MM.1S (cell line): ENCODE data around the gene KCNH1.

Experiments
- DNase-seq: peaks from one replicate; pipeline ENCODE4 v3.0.0-alpha.2; 2015
- H2AFZ ChIP-seq: fragments of 300-600 bp; sonication (generic); 2 replicates; pipeline ENCODE4 v1.6.0; 2016; ENCODE audit warnings: antibody characterized with exemption, low read length
- H3F3A ChIP-seq: fragments of 300-600 bp; sonication (generic); 2 replicates; pipeline ENCODE4 v1.6.1; 2016; ENCODE audit warnings: mild to moderate bottlenecking, antibody characterized with exemption, low read length, moderate library complexity, mixed read lengths; ENCODE audit not compliant: insufficient read depth
- H3K27ac ChIP-seq: fragments of 300-600 bp; sonication (generic); 2 replicates; pipeline ENCODE4 v1.5.1; 2016; ENCODE audit warnings: mild to moderate bottlenecking, low read length
- H3K27me3 ChIP-seq: fragments of 300-600 bp; sonication (generic); replicated peaks from 2 replicates; pipeline ENCODE4 v1.6.0; 2016; ENCODE audit warnings: low read length; ENCODE audit not compliant: insufficient read depth
- H3K36me3 ChIP-seq: fragments of 300-600 bp; sonication (generic); replicated peaks from 2 replicates; pipeline ENCODE4 v1.6.1; 2016; ENCODE audit warnings: mild to moderate bottlenecking, low read length, mixed read lengths; ENCODE audit not compliant: insufficient read depth
- H3K4me1 ChIP-seq: fragments of 300-600 bp; sonication (generic); 2 replicates; pipeline ENCODE4 v1.6.1; 2016; ENCODE audit warnings: low read length, mixed read lengths
- H3K4me2 ChIP-seq: fragments of 300-600 bp; sonication (generic); 2 replicates; pipeline ENCODE4 v1.6.0; 2016; ENCODE audit warnings: low read depth, low read length
- H3K4me3 ChIP-seq: fragments of 300-600 bp; sonication (generic); 2 replicates; pipeline ENCODE4 v1.5.1; 2016; ENCODE audit warnings: low read length, mixed read lengths
- H3K79me2 ChIP-seq: fragments of 300-600 bp; sonication (generic); 2 replicates; pipeline ENCODE4 v1.6.1; 2016; ENCODE audit warnings: mixed run types, low read length, mixed read lengths
- H3K9ac ChIP-seq: fragments of 300-600 bp; sonication (generic); 2 replicates; pipeline ENCODE4 v1.6.1; 2016; ENCODE audit warnings: low read length, mixed read lengths
- H3K9me2 ChIP-seq: fragments of 300-600 bp; sonication (generic); replicated peaks from 2 replicates; pipeline ENCODE4 v1.6.1; 2016; ENCODE audit warnings: mild to moderate bottlenecking, low read length, mixed read lengths; ENCODE audit not compliant: insufficient read depth
- H3K9me3 ChIP-seq: fragments of 300-600 bp; sonication (generic); replicated peaks from 2 replicates; pipeline ENCODE4 v1.6.1; 2016; ENCODE audit warnings: mild to moderate bottlenecking, low read length, mixed read lengths; ENCODE audit not compliant: insufficient read depth
- H4K20me1 ChIP-seq: fragments of 300-600 bp; sonication (generic); 2 replicates; pipeline ENCODE4 v1.6.1; 2016; ENCODE audit warnings: mild to moderate bottlenecking, low read length, moderate library complexity, mixed read lengths; ENCODE audit not compliant: insufficient read depth
- EZH2 ChIP-seq: fragments of 300-600 bp; sonication (generic); optimal IDR thresholded peaks from 2 replicates; pipeline ENCODE3; 2017; ENCODE audit warnings: low read depth, mild to moderate bottlenecking, antibody characterized with exemption, low read length, mixed read lengths
- EZH2phosphoT487 ChIP-seq: fragments of 300-600 bp; sonication (generic); IDR thresholded peaks from 2 replicates; pipeline ENCODE4 v1.6.1; 2018; ENCODE audit warnings: antibody characterized with exemption, low read length
- TF ChIP-seq, protein P1 (sequence below): fragments of 300-600 bp; sonication (generic); IDR thresholded peaks from 2 replicates; pipeline ENCODE4 v1.5.1; 2016; ENCODE audit warnings: antibody characterized with exemption, low read length, mixed read lengths

The KCNH1 gene

DNA sequence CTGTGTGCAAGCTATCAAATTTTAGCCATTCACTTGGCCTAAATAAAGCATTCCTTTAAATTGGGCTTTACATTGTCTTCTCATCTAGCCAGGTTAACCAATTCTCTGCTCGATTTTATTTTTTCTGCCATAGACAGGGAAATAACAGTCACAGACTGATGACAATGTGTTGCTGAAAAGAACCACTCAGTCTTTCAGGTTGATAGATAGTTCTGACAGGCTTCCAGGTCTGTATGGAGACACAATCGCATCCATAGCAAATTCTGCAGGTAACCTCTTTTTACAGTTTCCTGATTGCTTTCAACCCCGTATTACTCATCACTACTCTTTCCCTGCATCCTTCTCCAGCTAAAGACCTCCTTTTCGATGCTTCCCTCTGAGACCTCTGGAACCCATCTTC is 198.0 kb downstream of the KCNH1 start:
- no peaks in the 10 kb centered on the region for H4K20me1 ChIP-seq
- no peaks in the 10 kb centered on the region for H3K9me2 ChIP-seq
- no peaks in the 10 kb centered on the region for H3K27me3 ChIP-seq
- no peak overlapping the region for H2AFZ ChIP-seq
- no peak for TF ChIP-seq EZH2phosphoT487
- TF ChIP-seq, protein P1, sequence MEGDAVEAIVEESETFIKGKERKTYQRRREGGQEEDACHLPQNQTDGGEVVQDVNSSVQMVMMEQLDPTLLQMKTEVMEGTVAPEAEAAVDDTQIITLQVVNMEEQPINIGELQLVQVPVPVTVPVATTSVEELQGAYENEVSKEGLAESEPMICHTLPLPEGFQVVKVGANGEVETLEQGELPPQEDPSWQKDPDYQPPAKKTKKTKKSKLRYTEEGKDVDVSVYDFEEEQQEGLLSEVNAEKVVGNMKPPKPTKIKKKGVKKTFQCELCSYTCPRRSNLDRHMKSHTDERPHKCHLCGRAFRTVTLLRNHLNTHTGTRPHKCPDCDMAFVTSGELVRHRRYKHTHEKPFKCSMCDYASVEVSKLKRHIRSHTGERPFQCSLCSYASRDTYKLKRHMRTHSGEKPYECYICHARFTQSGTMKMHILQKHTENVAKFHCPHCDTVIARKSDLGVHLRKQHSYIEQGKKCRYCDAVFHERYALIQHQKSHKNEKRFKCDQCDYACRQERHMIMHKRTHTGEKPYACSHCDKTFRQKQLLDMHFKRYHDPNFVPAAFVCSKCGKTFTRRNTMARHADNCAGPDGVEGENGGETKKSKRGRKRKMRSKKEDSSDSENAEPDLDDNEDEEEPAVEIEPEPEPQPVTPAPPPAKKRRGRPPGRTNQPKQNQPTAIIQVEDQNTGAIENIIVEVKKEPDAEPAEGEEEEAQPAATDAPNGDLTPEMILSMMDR, result no peak
- TF ChIP-seq EZH2, result no peak
- H3K4me2 ChIP-seq, result no peak overlapping the region
- H3K36me3 ChIP-seq, result no peaks in the 10 kb centered on the region
- no peak overlapping the region for H3K9ac ChIP-seq
- no peaks in the 10 kb centered on the region for H3F3A ChIP-seq
- no peak overlapping the region for H3K27ac ChIP-seq
- H3K4me1 ChIP-seq, result peaks cover 3% of the 10 kb centered on the region; the same call in 1 of the 2 replicates
- no peaks in the 10 kb centered on the region for H3K79me2 ChIP-seq
- no peak for DNase-seq
- no peaks in the 10 kb centered on the region for H3K9me3 ChIP-seq
- no peak overlapping the region for H3K4me3 ChIP-seq

DNA sequence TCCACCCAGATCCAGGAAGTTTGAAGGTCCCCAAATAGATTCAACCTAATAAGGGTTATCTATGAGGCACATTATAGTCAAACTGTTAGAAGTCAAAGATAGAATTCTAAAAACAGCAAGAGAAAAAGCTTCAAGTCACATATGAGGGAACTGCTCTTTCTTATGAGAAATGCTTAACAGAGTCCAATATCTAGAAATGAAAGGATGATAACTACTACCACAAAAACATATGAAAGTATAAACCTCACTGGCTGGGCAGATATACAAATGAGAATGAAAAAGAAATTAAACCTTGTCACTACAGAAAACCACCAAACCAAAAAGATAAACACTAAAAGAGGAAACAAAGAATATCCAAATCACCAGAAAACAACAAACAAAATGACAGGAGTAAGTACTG is 201.8 kb downstream of the KCNH1 start:
- no peak overlapping the region for H3K27ac ChIP-seq
- H3F3A ChIP-seq, result no peaks in the 10 kb centered on the region
- TF ChIP-seq EZH2, result no peak
- TF ChIP-seq EZH2phosphoT487, result no peak
- TF ChIP-seq, protein P1, result no peak
- no peak overlapping the region for H3K4me2 ChIP-seq
- peaks cover 3% of the 10 kb centered on the region; the same call in 1 of the 2 replicates for H3K4me1 ChIP-seq
- no peaks in the 10 kb centered on the region for H4K20me1 ChIP-seq
- H3K27me3 ChIP-seq, result no peaks in the 10 kb centered on the region
- no peaks in the 10 kb centered on the region for H3K9me3 ChIP-seq
- H3K9me2 ChIP-seq, result no peaks in the 10 kb centered on the region
- H3K79me2 ChIP-seq, result no peaks in the 10 kb centered on the region
- H3K4me3 ChIP-seq, result no peak overlapping the region
- no peak for DNase-seq
- H2AFZ ChIP-seq, result no peak overlapping the region
- H3K9ac ChIP-seq, result no peak overlapping the region
- H3K36me3 ChIP-seq, result no peaks in the 10 kb centered on the region

DNA sequence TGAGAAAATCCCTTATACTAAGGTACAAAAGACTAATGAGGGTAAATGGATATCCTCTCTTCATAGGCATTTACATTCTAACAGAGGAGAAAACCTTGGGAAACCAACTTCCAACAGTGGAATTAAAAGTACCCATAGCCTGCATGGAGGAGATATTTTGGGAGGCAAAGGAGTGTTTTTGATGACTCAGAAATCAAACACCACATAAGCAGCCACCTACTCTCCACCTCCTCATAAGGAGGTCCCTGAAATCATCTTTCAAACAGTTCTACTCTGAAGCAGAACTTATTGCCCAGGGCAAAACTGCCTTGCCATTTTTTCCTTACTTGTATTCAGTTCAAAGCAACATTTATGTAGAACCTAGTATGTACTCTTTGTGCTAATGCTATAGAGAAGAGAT is 211.3 kb downstream of the KCNH1 start:
- Histone ChIP-seq H3K4me1 (no peaks in the 10 kb centered on the region), H3K36me3 (no peaks in the 10 kb centered on the region), H3K9me3 (no peaks in the 10 kb centered on the region), H3K4me2 (no peak overlapping the region), H4K20me1 (no peaks in the 10 kb centered on the region), H3K27ac (no peak overlapping the region), H2AFZ (no peak overlapping the region), H3F3A (no peaks in the 10 kb centered on the region), H3K27me3 (no peaks in the 10 kb centered on the region), H3K9ac (no peak overlapping the region), H3K79me2 (no peaks in the 10 kb centered on the region), H3K4me3 (no peak overlapping the region), H3K9me2 (no peaks in the 10 kb centered on the region)
- TF ChIP-seq EZH2 (no peak), EZH2phosphoT487 (no peak)
- TF ChIP-seq, protein P1, result no peak
- DNase-seq, result no peak
